GM21360 (cell line): ENCODE measurements around the gene SH3RF2.
"Not testable (repeated sequence)": the region's sequence is repeated elsewhere in the genome, so short reads cannot be mapped to it uniquely, and the experiment has no call there.

ENCODE experiments used
- ATAC-seq: cut with Tn5 transposase; IDR thresholded peaks from one replicate; pipeline ENCODE4 v1.9.1; 2021; ENCODE audit warnings: mild to moderate bottlenecking, moderate library complexity; ENCODE audit not compliant: unreplicated experiment

The SH3RF2 gene, protein sequence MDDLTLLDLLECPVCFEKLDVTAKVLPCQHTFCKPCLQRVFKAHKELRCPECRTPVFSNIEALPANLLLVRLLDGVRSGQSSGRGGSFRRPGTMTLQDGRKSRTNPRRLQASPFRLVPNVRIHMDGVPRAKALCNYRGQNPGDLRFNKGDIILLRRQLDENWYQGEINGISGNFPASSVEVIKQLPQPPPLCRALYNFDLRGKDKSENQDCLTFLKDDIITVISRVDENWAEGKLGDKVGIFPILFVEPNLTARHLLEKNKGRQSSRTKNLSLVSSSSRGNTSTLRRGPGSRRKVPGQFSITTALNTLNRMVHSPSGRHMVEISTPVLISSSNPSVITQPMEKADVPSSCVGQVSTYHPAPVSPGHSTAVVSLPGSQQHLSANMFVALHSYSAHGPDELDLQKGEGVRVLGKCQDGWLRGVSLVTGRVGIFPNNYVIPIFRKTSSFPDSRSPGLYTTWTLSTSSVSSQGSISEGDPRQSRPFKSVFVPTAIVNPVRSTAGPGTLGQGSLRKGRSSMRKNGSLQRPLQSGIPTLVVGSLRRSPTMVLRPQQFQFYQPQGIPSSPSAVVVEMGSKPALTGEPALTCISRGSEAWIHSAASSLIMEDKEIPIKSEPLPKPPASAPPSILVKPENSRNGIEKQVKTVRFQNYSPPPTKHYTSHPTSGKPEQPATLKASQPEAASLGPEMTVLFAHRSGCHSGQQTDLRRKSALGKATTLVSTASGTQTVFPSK

GRCh38 chr5:145936401-145937131, at the start of gene SH3RF2:
TSS of gene SH3RF2 (plus strand) at chr5:145936578. CDS start at chr5:145937929, 1,351 bp downstream.
- ATAC-seq: no peak

GRCh38 chr5:145887217-145887616, 49.2 kb upstream of the SH3RF2 start:
- no peak for ATAC-seq

- no peak for ATAC-seq
Observed at GRCh38 chr5:145887976-145888574, 48.3 kb upstream of the SH3RF2 start.

DNA sequence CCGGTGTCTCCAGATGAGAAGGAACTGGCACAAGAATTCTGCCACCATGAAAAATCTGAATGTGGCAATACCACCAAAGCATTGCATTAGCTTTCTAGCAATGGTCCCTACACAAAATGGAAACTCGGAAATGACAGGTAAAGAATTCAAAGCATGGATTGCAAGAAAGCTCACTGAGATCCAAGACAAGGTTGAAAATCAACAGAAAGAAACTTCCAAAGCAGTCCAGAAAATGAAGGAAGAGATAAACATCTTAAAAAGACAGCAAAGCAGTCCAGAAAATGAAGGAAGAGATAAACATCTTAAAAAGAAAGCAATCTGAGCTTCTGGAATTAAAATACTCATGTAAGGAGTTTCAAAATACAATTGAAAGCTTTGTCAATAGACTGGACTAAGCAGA, 46.8 kb upstream of the SH3RF2 start:
- no peak for ATAC-seq

DNA sequence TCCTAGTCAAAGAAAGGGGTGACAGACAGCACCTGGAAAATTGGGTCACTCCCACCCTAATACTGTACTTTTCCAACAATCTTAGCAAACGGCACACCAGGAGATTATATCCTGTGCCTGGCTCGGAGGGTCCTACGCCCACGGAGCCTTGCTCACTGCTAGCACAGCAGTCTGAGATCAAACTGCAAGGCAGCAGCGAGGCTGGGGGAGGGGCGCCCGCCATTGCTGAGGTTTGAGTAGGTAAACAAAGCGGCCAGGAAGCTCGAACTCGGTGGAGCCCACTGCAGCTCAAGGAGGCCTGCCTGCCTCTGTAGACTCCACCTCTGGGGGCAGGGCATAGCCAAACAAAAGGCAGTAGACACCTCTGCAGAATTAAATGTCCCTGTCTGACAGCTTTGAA, 45.0 kb upstream of the SH3RF2 start:
- not testable (repeated sequence) for ATAC-seq

- no peak for ATAC-seq
Observed at GRCh38 chr5:145898171-145898570, 38.2 kb upstream of the SH3RF2 start.

DNA sequence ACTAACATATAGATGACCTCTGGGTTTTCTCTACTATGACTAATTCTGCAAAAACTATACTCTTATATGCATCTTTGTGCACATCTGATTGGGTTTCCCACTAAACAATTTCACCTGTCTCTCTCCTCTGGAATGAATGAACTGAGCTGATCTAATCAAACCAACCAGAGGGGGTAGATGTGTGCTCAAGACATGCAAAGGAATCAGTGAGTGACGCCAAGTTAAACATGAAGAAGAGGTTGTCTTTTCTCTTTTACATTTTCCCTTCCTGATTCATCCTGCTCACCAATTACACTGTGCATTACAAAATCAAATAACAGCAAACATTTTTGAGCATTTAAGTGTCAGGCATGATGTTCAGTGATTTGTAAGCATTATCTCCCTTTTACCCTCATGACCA, 34.0 kb upstream of the SH3RF2 start:
- ATAC-seq: no peak

DNA sequence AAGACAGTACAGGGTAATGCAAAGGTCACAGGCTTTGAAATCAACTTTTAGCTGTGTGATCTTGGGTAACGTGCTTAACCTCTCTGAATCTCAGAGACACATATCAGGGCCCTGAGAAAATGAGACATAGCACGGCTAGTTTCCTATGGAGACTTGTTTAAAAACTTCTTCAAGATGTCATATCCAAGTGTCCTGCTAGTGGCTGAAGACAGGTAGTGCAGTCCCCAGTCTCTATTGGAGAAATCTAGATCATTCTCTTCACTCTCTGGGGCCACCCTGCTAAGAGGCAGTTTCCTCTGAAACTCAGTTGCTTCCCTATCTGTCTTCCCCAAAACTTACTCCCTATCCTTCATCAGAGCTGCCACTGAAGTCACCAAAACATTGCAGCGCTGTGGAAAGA, 33.3 kb upstream of the SH3RF2 start:
- ATAC-seq: peak; percentile 74

DNA sequence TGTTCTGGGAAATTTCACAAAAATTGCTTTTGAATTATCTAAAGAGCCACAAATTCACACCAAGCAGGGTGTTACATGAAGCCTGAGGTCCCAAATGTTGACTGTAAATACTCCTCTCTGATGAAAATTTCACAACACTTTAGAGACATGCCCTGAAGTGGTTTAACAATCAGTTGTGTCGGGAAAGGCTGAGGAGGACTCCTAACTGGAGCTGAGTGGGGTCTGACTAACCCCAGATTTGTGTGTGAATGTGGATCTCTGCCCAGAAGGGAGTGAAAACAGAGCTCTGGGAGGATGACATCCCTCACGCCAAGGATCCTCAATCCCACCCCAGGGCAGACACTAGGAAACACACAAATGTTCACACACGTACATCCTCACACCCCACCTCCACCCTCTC, 32.5 kb upstream of the SH3RF2 start:
- no peak for ATAC-seq

- ATAC-seq: no peak
Observed at GRCh38 chr5:145904743-145905142, 31.6 kb upstream of the SH3RF2 start.

- no peak for ATAC-seq
Observed at GRCh38 chr5:145906401-145906800, 30.0 kb upstream of the SH3RF2 start.

DNA sequence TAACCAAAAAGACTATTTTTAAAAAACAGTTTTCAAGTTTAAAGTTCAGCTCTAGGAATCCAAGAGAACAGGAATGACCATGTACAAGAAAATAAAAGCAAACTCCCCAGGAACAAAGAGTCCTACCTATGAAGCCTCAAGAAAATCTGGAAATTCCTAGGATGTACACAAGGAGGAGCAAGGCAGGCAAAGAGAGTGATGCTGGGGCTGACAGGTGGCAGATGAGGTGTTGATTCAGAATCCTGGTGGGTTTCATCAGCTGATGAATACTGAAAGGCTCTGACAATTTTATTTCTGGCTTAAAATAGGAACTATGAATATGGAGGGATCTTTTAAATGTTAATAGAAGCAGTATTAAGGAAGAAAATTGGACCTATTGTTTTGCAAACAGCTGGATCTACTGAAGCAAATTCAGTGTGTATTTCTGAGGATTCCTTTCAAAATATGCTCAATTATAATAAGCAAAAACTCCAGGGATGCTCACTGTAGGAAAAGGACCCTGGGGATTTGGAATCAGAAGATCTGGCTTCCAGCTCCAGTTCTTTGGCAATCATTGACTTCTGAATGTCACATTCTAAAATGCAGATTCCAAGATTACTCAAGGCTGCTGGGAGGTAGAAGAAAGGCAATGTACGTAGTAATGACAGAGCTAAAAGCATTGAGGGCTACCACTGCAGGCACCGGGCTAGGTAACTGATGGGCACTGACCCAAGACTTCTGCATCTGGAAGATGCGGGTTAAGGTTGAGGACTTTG, 28.0 kb upstream of the SH3RF2 start:
- ATAC-seq: no peak

DNA sequence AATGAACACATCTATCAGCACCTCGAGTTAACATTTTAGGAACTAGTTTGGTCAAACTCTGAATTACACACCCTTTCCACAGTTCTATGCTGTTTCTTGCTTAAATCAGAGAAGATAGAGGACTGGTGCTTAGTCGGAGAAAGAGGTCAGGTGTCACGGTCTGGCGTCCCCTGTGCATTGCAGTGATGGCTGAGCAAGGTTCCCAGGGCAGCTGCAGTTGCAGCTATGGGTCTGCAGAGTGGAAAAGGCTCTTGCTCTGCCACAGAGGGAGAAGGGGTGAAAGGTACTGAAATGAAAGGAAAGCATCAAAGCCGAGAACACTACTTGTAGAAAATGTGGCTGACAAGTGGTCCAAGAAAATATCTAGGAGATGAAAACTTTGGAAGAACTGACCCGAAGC, 25.2 kb upstream of the SH3RF2 start:
- ATAC-seq: no peak

- no peak for ATAC-seq
Observed at GRCh38 chr5:145912019-145912418, 24.4 kb upstream of the SH3RF2 start.

DNA sequence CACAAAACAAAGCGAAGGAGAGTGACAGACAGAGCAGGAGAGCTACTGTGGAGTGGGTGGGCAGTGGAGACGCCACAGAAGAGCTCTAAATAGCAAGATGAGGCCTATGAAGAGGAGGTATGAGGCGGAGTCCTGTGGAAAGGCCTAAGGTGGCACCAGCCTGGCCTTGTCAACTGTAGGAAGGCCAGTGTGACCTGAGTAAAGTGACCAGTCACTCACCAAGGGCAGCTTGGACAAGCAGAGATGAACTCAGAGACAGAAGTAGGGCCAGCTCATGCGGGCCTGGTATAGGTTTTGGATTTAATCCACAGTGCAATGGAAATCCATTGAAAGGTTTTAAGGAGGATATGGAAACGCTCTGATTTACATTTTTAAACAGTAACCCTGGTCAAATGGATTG, 23.8 kb upstream of the SH3RF2 start:
- ATAC-seq: no peak

DNA sequence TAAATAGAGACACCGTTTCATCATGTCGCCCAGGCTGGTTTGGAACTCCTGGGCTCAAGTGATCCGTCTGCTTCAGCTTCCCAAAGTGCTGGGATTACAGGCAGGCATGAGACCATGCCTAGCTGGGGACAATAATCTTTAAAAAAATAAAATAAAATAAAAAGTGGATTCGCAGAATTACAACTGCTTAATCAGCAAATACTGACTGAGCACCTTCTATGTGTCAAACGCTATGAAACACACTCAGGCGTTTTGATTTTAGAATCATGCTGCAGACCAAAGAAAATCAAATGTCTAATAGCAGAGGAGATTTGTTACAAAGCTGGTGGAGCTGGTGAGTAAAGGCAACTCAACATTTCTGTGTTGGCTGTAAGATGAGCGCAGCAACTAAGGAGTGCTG, 22.7 kb upstream of the SH3RF2 start:
- ATAC-seq: no peak

GRCh38 chr5:145915970-145916638, 20.3 kb upstream of the SH3RF2 start:
- ATAC-seq: no peak

- no peak for ATAC-seq
Observed at GRCh38 chr5:145917288-145917687, 19.1 kb upstream of the SH3RF2 start.

DNA sequence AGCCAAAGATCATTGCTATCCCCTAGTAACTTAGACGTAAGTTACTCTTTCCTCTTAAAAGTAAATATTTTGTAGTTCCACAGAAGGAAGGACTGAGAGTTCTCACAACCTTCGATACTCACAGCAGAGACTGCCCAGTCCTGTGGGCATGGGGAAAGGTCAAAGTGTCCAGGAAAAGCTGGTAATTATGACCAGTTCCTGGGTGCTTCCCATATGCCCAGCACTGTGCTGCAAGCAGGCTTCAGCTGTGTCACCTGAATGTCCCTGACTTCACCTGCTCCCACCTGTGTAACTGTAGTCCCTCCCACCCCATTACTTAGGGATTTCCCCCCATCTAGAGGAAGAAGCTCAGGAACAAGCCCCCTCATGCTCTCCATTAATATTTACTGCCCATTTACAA, 18.0 kb upstream of the SH3RF2 start:
- ATAC-seq: no peak

- no peak for ATAC-seq
Observed at GRCh38 chr5:145919413-145919812, 17.0 kb upstream of the SH3RF2 start.
